ENCODE data around the gene PTH2R. TPM values are rescaled to one million over a fixed set of nuclear protein-coding genes. Genes with fewer than 3 reads are reported as not detected.

The PTH2R gene
- polyA plus RNA-seq, 1 of the 3 experiments (the other 2 are of a cell fraction), result 4.0 TPM

- no peak overlapping the region for H3K27ac ChIP-seq (ENCODE audit: low read depth in 2 of 2, low read length in 1 of 2)
- WGBS (ENCODE audit: low lambda C conversion rate), result 33% methylated on average over 5 of the region's 5 CpGs
- no peak overlapping the region for H2AFZ ChIP-seq (ENCODE audit: low read depth)
- no peak overlapping the region for H3K9ac ChIP-seq
- no peaks in the 10 kb centered on the region for H4K20me1 ChIP-seq (ENCODE audit: insufficient read depth)
- POLR2A ChIA-PET, result no interaction called here
- H3K9me3 ChIP-seq, result 0 out of 2 replicates have a peak, but pooled peaks cover 4% of the 10 kb centered on the region
- no peaks in the 10 kb centered on the region for H3K9me2 ChIP-seq
- DNase-seq, result no peak
- H3K4me2 ChIP-seq, result no peak overlapping the region
- CTCF ChIA-PET, result interaction anchor here (1.6 kb wide), 1 partner anchor 9 kb away, joined by 3 read pairs; no protein-coding TSS in a partner anchor
- H3K4me1 ChIP-seq (ENCODE audit: control insufficient read depth in 1 of 2, insufficient read depth in 2 of 2, low read depth in 1 of 2, low read length in 1 of 2), result no peaks in the 10 kb centered on the region
- no peaks in the 10 kb centered on the region for H3K36me3 ChIP-seq (replicated peaks in 1 of 2; ENCODE audit: control insufficient read depth in 1 of 2, insufficient read depth in 2 of 2, low read length in 1 of 2)
- no peaks in the 10 kb centered on the region for H3K79me2 ChIP-seq (ENCODE audit: insufficient read depth)
- no peak for TF ChIP-seq TCF12 (IDR thresholded peaks at IDR 0.05)
- TF ChIP-seq RAD21 (IDR thresholded peaks at IDR 0.05; ENCODE audit: low read length), result no peak
- TF ChIP-seq EP300 (IDR thresholded peaks at IDR 0.05; ENCODE audit: borderline replicate concordance in 1 of 2, low read depth in 1 of 2, low read length in 1 of 2), result no peak
- no peak for TF ChIP-seq FOXJ3 (CRISPR knock-in tag; IDR thresholded peaks at IDR 0.05)
- no peak for TF ChIP-seq NRF1 (IDR thresholded peaks at IDR 0.05; ENCODE audit: low read depth, low read length)
- TF ChIP-seq YY1 (IDR thresholded peaks at IDR 0.05; ENCODE audit: low read depth), result no peak
- no peak overlapping the region for H3K4me3 ChIP-seq (ENCODE audit: low read depth in 2 of 2, low read length in 1 of 2)
- H3K27me3 ChIP-seq (ENCODE audit: insufficient read depth), result no peaks in the 10 kb centered on the region
- H3F3A ChIP-seq (replicated peaks; ENCODE audit: insufficient read depth), result no peaks in the 10 kb centered on the region
Observed at GRCh38 chr2:208426412-208427045, 19.9 kb downstream of the PTH2R start.

DNA sequence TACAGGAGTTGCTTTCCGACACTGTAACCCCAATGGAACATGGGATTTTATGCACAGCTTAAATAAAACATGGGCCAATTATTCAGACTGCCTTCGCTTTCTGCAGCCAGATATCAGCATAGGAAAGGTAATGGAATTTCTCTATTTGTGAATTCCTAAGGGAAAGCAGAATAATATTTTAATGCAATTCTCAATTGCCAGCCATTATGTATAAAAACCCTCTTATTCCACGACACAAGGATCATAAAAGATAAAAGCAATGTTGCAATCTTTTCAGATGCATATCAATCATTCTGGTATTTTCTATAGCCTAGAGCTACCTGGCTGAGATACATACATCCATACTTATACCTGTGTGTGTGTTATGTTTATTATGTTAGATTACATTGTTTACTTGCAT is 31.2 kb downstream of the PTH2R start:
- no peak for DNase-seq
- H3K4me2 ChIP-seq, result no peak overlapping the region
- H4K20me1 ChIP-seq (ENCODE audit: insufficient read depth), result no peaks in the 10 kb centered on the region
- H3K27me3 ChIP-seq (ENCODE audit: insufficient read depth), result no peaks in the 10 kb centered on the region
- H3K4me3 ChIP-seq (ENCODE audit: low read depth in 2 of 2, low read length in 1 of 2), result no peak overlapping the region
- POLR2A ChIA-PET, result no interaction called here
- 49% methylated on average over 3 of the region's 3 CpGs for WGBS (ENCODE audit: low lambda C conversion rate)
- H3F3A ChIP-seq (replicated peaks; ENCODE audit: insufficient read depth), result no peaks in the 10 kb centered on the region
- H3K9me3 ChIP-seq, result no peaks in the 10 kb centered on the region; the same call in 1 of the 2 replicates
- no peaks in the 10 kb centered on the region for H3K9me2 ChIP-seq
- no peak overlapping the region for H3K9ac ChIP-seq
- CTCF ChIA-PET, result no interaction called here
- no peak overlapping the region for H2AFZ ChIP-seq (ENCODE audit: low read depth)
- H3K79me2 ChIP-seq (ENCODE audit: insufficient read depth), result no peaks in the 10 kb centered on the region
- no peak overlapping the region for H3K27ac ChIP-seq (ENCODE audit: low read depth in 2 of 2, low read length in 1 of 2)
- no peaks in the 10 kb centered on the region for H3K4me1 ChIP-seq (ENCODE audit: control insufficient read depth in 1 of 2, insufficient read depth in 2 of 2, low read depth in 1 of 2, low read length in 1 of 2)
- no peaks in the 10 kb centered on the region for H3K36me3 ChIP-seq (replicated peaks in 1 of 2; ENCODE audit: control insufficient read depth in 1 of 2, insufficient read depth in 2 of 2, low read length in 1 of 2)
- TF ChIP-seq PBX3 (IDR thresholded peaks at IDR 0.05), result no peak
- no peak for TF ChIP-seq RCOR1 (IDR thresholded peaks at IDR 0.05; ENCODE audit: low read length)
- TF ChIP-seq, protein P1, sequence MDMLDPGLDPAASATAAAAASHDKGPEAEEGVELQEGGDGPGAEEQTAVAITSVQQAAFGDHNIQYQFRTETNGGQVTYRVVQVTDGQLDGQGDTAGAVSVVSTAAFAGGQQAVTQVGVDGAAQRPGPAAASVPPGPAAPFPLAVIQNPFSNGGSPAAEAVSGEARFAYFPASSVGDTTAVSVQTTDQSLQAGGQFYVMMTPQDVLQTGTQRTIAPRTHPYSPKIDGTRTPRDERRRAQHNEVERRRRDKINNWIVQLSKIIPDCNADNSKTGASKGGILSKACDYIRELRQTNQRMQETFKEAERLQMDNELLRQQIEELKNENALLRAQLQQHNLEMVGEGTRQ (IDR thresholded peaks at IDR 0.05; ENCODE audit: borderline replicate concordance, low read depth, low read length), result no peak
- no peak for TF ChIP-seq EP300 (IDR thresholded peaks at IDR 0.05; ENCODE audit: borderline replicate concordance in 1 of 2, low read depth in 1 of 2, low read length in 1 of 2)
- TF ChIP-seq RXRA (IDR thresholded peaks at IDR 0.05; ENCODE audit: borderline replicate concordance, low read depth), result no peak
- TF ChIP-seq IRF3 (IDR thresholded peaks at IDR 0.05; ENCODE audit: low read depth, low read length), result no peak
- TF ChIP-seq GABPA (IDR thresholded peaks at IDR 0.05; ENCODE audit: low read depth), result no peak
- TF ChIP-seq, protein P2, sequence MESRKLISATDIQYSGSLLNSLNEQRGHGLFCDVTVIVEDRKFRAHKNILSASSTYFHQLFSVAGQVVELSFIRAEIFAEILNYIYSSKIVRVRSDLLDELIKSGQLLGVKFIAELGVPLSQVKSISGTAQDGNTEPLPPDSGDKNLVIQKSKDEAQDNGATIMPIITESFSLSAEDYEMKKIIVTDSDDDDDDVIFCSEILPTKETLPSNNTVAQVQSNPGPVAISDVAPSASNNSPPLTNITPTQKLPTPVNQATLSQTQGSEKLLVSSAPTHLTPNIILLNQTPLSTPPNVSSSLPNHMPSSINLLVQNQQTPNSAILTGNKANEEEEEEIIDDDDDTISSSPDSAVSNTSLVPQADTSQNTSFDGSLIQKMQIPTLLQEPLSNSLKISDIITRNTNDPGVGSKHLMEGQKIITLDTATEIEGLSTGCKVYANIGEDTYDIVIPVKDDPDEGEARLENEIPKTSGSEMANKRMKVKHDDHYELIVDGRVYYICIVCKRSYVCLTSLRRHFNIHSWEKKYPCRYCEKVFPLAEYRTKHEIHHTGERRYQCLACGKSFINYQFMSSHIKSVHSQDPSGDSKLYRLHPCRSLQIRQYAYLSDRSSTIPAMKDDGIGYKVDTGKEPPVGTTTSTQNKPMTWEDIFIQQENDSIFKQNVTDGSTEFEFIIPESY (IDR thresholded peaks at IDR 0.05; ENCODE audit: borderline replicate concordance, low read depth), result no peak
- no peak for TF ChIP-seq GATA2 (CRISPR knock-in tag; IDR thresholded peaks at IDR 0.05)
- no peak for TF ChIP-seq FOXM1 (IDR thresholded peaks at IDR 0.05; ENCODE audit: low read depth)
- TF ChIP-seq, protein P3, sequence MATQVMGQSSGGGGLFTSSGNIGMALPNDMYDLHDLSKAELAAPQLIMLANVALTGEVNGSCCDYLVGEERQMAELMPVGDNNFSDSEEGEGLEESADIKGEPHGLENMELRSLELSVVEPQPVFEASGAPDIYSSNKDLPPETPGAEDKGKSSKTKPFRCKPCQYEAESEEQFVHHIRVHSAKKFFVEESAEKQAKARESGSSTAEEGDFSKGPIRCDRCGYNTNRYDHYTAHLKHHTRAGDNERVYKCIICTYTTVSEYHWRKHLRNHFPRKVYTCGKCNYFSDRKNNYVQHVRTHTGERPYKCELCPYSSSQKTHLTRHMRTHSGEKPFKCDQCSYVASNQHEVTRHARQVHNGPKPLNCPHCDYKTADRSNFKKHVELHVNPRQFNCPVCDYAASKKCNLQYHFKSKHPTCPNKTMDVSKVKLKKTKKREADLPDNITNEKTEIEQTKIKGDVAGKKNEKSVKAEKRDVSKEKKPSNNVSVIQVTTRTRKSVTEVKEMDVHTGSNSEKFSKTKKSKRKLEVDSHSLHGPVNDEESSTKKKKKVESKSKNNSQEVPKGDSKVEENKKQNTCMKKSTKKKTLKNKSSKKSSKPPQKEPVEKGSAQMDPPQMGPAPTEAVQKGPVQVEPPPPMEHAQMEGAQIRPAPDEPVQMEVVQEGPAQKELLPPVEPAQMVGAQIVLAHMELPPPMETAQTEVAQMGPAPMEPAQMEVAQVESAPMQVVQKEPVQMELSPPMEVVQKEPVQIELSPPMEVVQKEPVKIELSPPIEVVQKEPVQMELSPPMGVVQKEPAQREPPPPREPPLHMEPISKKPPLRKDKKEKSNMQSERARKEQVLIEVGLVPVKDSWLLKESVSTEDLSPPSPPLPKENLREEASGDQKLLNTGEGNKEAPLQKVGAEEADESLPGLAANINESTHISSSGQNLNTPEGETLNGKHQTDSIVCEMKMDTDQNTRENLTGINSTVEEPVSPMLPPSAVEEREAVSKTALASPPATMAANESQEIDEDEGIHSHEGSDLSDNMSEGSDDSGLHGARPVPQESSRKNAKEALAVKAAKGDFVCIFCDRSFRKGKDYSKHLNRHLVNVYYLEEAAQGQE (IDR thresholded peaks at IDR 0.05; ENCODE audit: low read depth, low read length), result no peak
